ACHN (cell line): ENCODE measurements around the gene PDSS1.

ENCODE experiments used
- DNase-seq: peaks from one replicate; pipeline ENCODE4 v3.0.0-alpha.2; 2015
- in situ Hi-C: cut with HindIII; loops from 2 replicates; pipeline ENCODE4 v1.10.0; 2017; ENCODE audit warnings: low sequenced_read_pairs, low pct_ligation_motif_present, low pct_unique_long_range_greater_than_20kb

PDSS1 gene

DNA sequence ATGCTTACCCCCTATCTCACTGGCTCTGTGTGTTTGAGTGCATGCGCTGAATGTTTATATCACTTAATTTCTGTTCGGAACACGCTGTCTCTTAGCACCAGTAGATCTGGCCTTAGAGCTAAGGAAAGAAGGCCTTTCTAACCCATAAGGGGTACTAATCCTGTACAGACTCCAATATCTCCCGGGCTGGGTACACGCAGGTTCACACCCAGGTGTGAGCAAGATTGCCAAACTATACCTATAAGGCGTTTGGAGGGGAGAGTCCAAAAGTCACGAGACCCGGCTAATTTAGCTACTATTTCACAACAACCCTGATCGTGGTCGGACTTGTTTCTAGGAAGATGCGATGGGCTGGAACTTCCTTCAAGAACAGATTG lies 727 bp upstream of the PDSS1 start:
- DNase-seq = no peak
- in situ Hi-C loops = no loop called here

- in situ Hi-C loops = no loop called here
- DNase-seq = peak; percentile 3
These were observed 564 bp downstream of the PDSS1 start for GRCh38 chr10:26697922-26698608.

- DNase-seq = no peak
- in situ Hi-C loops = no loop called here
These were observed 1.4 kb downstream of the PDSS1 start for GRCh38 chr10:26698909-26699308.

- in situ Hi-C loops = no loop called here
These were observed 2.1 kb downstream of the PDSS1 start for GRCh38 chr10:26699631-26700030.

DNA sequence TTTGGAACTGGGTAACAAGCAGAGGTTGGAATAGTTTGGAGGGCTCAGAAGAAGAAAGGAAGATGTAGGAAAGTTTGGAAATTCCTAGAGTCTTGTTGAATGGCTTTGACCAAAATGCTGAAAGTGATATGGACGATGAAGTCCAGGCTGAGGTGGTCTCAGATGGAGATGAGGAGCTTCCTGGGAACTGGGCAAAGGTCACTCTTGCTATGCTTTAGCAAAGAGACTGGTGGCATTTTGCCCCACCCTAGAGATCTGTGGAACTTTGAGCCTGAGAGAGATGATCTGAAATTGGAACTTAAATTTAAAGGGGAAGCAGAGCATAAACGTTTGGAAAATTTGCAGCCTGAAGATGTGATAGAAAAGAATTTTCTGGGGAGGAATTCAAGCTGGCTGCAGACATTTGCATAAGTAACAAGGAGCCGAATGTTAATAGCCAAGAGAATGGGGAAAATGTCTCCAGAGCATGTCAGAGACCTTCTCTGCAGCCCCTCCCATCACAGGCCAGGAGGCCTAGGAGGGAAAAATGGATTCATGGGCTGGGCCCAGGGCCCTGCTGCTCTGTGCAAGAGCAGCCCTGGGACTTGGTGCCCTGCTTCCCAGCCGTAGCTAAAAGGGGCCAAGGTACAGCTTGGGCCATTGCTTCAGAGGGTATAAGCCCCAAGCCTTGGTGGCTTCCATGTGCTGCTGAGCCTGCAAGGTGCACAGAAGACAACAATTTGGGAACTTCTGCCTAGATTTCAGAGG lies 3.6 kb downstream of the PDSS1 start:
- in situ Hi-C loops = no loop called here
- no peak for DNase-seq

More at GRCh38 chr10:26699631-26700030, 2.1 kb downstream of the PDSS1 start:
- no peak for DNase-seq

DNA sequence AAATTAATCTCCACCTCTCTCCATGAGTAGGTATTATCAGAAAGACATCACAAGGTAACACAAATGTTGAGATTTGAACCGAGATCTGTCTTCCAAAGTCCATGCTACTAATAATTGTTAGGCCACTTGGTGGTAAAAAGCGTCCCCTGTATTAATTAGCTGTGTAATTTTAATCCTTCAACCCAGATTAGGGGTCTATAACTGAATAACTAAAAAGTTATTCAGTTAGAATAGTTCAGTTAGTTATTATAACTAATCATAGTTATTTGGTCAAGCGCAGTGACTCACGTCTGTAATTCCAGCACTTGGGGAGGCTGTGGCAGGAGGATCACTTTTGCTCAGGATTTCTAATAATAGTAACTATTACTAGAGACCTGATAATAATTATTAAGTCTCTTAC lies 5.6 kb downstream of the PDSS1 start:
- in situ Hi-C loops = no loop called here
- no peak for DNase-seq

DNA sequence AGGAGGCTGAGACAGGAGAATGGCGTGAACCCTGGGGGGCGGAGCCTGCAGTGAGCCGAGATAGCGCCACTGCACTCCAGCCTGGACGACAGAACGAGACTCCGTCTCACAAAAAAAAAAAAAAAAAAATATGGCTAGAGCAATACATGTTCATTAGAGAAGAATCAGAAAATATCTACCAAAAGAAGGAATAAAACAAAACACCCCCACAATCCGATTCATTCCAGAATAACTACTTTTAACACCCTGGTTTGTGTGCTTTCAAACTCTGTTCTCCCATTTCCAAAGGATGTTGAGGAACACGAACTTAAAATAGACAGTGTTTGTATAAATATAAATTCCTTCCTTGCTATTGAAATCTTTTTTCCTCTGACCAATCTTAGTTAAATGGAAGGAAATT lies 6.5 kb downstream of the PDSS1 start:
- in situ Hi-C loops = no loop called here

GRCh38 chr10:26706206-26706605 lies 8.7 kb downstream of the PDSS1 start:
- no peak for DNase-seq
- in situ Hi-C loops = no loop called here

More for the DNA sequence above, 6.5 kb downstream of the PDSS1 start:
- DNase-seq = no peak

DNA sequence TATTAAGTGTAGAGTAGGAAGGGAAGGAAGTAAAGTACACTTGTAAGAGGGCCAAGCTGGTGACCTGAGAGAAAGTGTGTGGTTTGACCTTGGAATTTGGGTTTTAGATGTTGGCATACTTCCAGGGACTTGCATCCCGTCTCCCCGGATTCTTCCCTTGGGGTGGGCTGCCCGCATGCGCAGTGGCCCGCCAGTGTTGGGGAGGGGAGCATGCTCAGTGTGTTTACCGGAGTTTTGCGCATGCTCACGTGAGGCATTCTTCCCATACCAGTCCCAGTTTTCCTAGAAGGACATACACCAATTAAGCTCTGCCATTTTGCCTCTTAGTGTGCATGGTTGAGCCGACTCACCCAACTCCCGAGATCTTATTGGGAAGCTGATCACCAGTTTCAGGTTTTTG lies 9.4 kb downstream of the PDSS1 start:
- no peak for DNase-seq
- in situ Hi-C loops = no loop called here

DNA sequence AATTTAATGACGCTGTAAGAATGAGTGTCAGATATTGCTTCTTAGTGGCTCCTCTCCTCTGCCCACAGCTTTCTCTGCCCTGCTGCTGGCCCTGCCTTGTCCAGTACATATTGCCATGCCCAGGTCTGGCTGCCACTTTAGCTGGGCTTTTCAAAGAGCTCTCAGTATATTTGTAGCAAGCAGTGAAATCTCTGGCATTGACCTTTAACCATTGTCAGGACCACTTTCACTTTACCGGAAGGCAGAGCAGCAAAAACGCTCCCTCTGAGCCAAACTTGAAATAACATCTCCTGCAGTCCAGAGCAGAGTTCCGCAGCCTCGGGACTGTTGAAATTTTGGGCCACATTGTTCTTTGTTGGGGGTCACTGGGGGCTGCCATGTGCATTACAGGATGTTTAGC lies 13.8 kb downstream of the PDSS1 start:
- in situ Hi-C loops = no loop called here
- no peak for DNase-seq

DNA sequence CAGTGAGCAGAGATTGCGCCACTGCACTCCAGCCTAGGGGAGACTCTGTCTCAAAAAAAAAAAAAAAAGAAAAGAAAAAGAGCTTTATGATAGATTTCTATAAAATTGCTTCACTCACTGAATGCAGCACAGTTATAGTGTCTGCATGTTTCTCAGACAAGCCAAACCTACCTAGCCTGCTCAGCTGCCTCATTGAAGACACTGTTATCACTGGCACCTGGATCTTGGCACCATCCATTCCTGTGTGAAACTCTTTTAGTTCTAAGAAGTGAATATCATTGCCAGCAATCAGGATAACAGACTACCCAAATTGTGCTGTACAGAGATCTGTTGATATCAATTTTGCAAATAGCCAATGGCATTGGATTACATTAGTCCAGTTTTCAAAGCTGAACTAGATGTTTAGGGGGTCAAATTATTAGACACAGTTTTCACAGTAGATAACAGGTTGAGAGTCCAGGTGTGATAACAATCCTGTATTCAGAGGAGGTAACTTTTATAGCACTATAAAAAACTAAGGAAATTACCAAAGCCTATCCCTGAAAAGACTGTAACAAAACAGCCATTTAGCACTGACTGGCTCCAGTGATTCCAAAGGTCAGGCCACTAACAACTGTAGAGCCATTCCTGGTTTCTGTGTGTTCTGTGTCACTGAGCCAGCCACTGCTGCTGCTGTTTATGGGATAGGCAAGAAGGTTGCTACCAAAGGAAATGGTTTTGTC lies 17.1 kb downstream of the PDSS1 start:
- in situ Hi-C loops = no loop called here
- DNase-seq = no peak

DNA sequence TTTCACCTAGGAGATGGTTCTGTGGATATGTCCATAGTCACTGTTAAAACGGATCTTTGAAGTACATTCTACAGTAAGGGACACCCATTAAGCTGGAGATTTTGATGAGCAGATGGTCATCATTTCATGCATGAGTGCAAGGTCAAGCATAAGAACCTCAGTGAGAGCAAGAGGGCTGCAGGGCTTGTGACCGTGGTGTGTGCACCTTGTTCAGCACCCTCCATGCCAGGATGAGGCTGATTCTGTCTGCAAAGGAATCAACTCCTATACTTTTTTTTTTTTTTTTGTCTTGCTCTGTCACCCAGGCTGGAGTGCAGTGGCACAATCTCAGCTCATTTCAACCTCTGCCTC lies 17.6 kb downstream of the PDSS1 start:
- DNase-seq = no peak
- in situ Hi-C loops = no loop called here

- no peak for DNase-seq
- in situ Hi-C loops = no loop called here
These were observed 20.0 kb downstream of the PDSS1 start for GRCh38 chr10:26717476-26717875.

DNA sequence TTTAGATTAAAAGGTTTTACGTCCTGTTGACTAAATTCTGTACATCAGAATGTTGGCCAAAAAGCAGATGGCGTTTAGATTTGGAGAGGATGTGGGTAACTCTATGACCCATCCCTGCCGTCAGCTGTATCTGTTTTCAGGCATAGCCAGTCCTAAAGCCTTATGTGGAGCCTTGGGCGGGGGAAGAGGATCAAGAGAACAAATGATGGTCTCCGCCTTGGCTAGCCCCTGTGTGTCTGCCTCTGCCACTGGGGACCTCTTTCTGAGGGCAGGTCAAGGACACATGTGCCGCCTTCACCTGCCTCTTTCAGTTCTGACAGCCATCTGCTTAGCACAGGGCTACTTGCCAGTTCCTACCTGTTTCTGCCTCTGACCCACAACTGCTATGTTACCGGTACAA lies 24.1 kb downstream of the PDSS1 start:
- no peak for DNase-seq
- in situ Hi-C loops = no loop called here

DNA sequence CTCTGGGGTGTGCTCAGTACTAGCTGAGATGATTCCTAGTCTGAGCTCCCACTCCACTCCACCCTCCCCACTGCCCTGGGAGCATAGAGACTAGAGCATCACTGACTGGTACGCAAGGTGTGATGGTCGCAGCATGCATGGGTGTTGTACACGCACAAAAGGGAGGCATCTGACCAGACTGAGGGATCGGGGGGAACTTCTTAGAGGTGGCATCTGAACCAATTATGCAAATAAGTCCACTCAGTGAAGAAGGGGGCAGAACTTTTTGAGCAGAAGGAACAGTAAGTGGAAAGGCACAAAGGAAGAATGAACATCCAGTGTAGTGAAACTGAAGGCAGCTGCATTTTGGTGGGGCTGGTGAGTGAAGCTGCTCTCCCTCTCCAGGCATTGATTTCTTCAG lies 25.5 kb downstream of the PDSS1 start:
- in situ Hi-C loops = no loop called here
- DNase-seq = no peak

GRCh38 chr10:26725837-26726727 lies 28.6 kb downstream of the PDSS1 start:
- in situ Hi-C loops = no loop called here
- DNase-seq = peak; percentile 49

DNA sequence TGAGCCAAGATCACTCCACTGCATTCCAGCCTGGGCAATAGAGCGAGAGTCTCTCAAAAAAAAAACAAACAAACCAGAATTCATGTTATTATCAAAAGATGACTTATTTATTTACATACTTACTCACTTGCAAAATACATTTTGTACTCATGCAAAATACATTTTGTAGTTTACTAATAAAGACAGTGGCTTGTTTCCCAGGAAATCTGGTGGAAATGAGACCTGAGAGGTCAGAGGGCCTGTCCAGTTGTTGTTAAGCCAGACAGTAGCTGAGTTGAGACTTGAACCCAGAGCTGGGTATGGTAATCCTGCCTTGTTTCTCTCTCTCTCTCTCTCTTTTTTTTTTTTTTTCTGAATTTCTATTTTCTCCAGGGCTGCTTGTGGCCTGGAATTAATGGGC lies 29.5 kb downstream of the PDSS1 start:
- DNase-seq = no peak
- in situ Hi-C loops = no loop called here

DNA sequence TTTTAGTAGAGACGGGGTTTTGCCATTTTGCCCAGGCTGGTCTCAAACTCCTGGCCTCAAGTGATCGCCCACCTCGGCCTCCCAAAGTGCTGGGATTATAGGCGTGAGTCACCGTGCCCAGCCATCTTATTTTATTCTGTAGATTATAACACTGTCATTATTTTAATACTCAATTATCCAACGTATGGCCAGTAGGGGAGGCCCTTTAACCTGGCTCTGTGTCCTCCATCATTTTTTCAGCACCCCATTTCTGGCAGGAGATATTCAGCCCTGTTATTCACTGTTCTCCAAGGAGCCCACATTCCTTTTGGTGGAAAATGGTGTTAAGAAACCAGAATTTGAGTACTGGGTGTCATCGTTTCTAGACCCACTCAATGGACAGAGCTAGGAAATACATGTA lies 31.5 kb downstream of the PDSS1 start:
- DNase-seq = no peak
- in situ Hi-C loops = no loop called here

- in situ Hi-C loops = no loop called here
- no peak for DNase-seq
These were observed 31.9 kb downstream of the PDSS1 start for GRCh38 chr10:26729395-26729794.
